DOHH2 (cell line): ENCODE measurements around the gene TNPO3.

Source experiments
- H3F3A ChIP-seq: fragments of 200-600 bp; sonication (generic), shearing (Covaris generic); 2 replicates; pipeline ENCODE4 v1.6.0; 2016; ENCODE audit warnings: antibody characterized with exemption, mild to moderate bottlenecking; ENCODE audit not compliant: control insufficient read depth, insufficient read depth
- H3K27ac ChIP-seq: fragments of 200-600 bp; sonication (generic); 2 replicates; pipeline ENCODE4 v1.5.1; 2014; ENCODE audit warnings: low read depth, mild to moderate bottlenecking, low read length, moderate library complexity
- H3K27me3 ChIP-seq: fragments of 200-600 bp; sonication (generic); 2 replicates; pipeline ENCODE4 v1.6.1; 2014; ENCODE audit warnings: mild to moderate bottlenecking, low read length, mixed read lengths; ENCODE audit not compliant: control insufficient read depth
- H3K36me3 ChIP-seq: fragments of 200-600 bp; sonication (generic); 2 replicates; pipeline ENCODE4 v1.6.1; 2014; ENCODE audit warnings: mild to moderate bottlenecking, low read length, moderate library complexity, mixed read lengths; ENCODE audit not compliant: control insufficient read depth
- H3K4me1 ChIP-seq: fragments of 200-600 bp; sonication (generic); 2 replicates; pipeline ENCODE4 v1.6.1; 2014; ENCODE audit warnings: mild to moderate bottlenecking, low read length, mixed read lengths; ENCODE audit not compliant: control insufficient read depth
- H3K4me2 ChIP-seq: fragments of 200-600 bp; sonication (generic); 2 replicates; pipeline ENCODE4 v1.6.0; 2014; ENCODE audit warnings: mild to moderate bottlenecking, low read length, moderate library complexity
- H3K4me3 ChIP-seq: fragments of 200-600 bp; sonication (generic); 2 replicates; pipeline ENCODE4 v1.5.1; 2014; ENCODE audit warnings: mild to moderate bottlenecking, low read length, mixed read lengths
- H3K79me2 ChIP-seq: fragments of 200-600 bp; sonication (generic); 2 replicates; pipeline ENCODE4 v1.6.1; 2014; ENCODE audit warnings: mild to moderate bottlenecking, low read length, mixed read lengths; ENCODE audit not compliant: control insufficient read depth
- H3K9me2 ChIP-seq: fragments of 200-600 bp; sonication (generic); replicated peaks from 2 replicates; pipeline ENCODE4 v1.6.1; 2014; ENCODE audit warnings: mild to moderate bottlenecking, low read length, mixed read lengths; ENCODE audit not compliant: control insufficient read depth
- H3K9me3 ChIP-seq: fragments of 200-600 bp; sonication (generic); 2 replicates; pipeline ENCODE4 v1.6.1; 2014; ENCODE audit warnings: antibody characterized with exemption, low read length, mixed read lengths; ENCODE audit not compliant: control insufficient read depth, insufficient read depth
- H4K20me1 ChIP-seq: fragments of 200-600 bp; sonication (generic); 2 replicates; pipeline ENCODE4 v1.6.0; 2014; ENCODE audit warnings: low read depth, mild to moderate bottlenecking, antibody characterized with exemption, low read length, moderate library complexity; ENCODE audit not compliant: control insufficient read depth, insufficient read depth
- CTCF ChIP-seq: fragments of 200-600 bp; sonication (generic); IDR thresholded peaks from one replicate; pipeline ENCODE4 v1.5.1; 2014; ENCODE audit warnings: antibody characterized with exemption, mild to moderate bottlenecking, low read depth, low read length; ENCODE audit not compliant: poor library complexity, severe bottlenecking
- EZH2phosphoT487 ChIP-seq: fragments of 200-600 bp; sonication (generic); IDR thresholded peaks from 2 replicates; pipeline ENCODE4 v1.6.1; 2017; ENCODE audit warnings: borderline replicate concordance, mild to moderate bottlenecking, antibody characterized with exemption, low read length, moderate library complexity, mixed read lengths

TNPO3 gene

GRCh38 chr7:128934361-128935341 lies 120.3 kb downstream of the TNPO3 start:
- TF ChIP-seq EZH2phosphoT487: no peak
- TF ChIP-seq CTCF: no peak
- H3K9me2 ChIP-seq: no peaks in the 10 kb centered on the region
- H3K27ac ChIP-seq: no peak overlapping the region
- peaks cover 10% of the 10 kb centered on the region for H3K79me2 ChIP-seq
- no peaks in the 10 kb centered on the region for H3K9me3 ChIP-seq
- H3K36me3 ChIP-seq: no peaks in the 10 kb centered on the region
- H3K4me2 ChIP-seq: no peak overlapping the region
- H3K4me3 ChIP-seq: no peak overlapping the region
- H3F3A ChIP-seq: peaks cover 10% of the 10 kb centered on the region
- H3K27me3 ChIP-seq: peaks cover 31% of the 10 kb centered on the region
- peaks cover 43% of the 10 kb centered on the region for H3K4me1 ChIP-seq
- no peaks in the 10 kb centered on the region for H4K20me1 ChIP-seq

GRCh38 chr7:128933180-128933891 lies 121.6 kb downstream of the TNPO3 start:
- TF ChIP-seq CTCF (no peak), EZH2phosphoT487 (no peak)
- H3K4me2 ChIP-seq: peak overlapping the region; percentile 35

GRCh38 chr7:128932862-128933179 lies 122.1 kb downstream of the TNPO3 start:
- TF ChIP-seq CTCF: no peak
- no peak for TF ChIP-seq EZH2phosphoT487
- no peaks in the 10 kb centered on the region for H3K79me2 ChIP-seq
- peaks cover 29% of the 10 kb centered on the region for H3K4me1 ChIP-seq
- H3K9me3 ChIP-seq: no peaks in the 10 kb centered on the region
- H4K20me1 ChIP-seq: no peaks in the 10 kb centered on the region
- no peak overlapping the region for H3K27ac ChIP-seq
- no peaks in the 10 kb centered on the region for H3K36me3 ChIP-seq
- peak overlapping the region; percentile 35 for H3K4me2 ChIP-seq
- H3K27me3 ChIP-seq: peaks cover 22% of the 10 kb centered on the region
- H3K9me2 ChIP-seq: no peaks in the 10 kb centered on the region
- H3K4me3 ChIP-seq: 0 out of 2 replicates have a peak overlapping the region, but pooled peaks have one; percentile 3
- H3F3A ChIP-seq: peaks cover 10% of the 10 kb centered on the region

More at GRCh38 chr7:128933180-128933891, 121.6 kb downstream of the TNPO3 start:
- Histone ChIP-seq H3K27ac (no peak overlapping the region), H3K4me3 (peak overlapping the region; percentile 3; the same call in 1 of the 2 replicates), H3K4me1 (peaks cover 30% of the 10 kb centered on the region), H3K36me3 (no peaks in the 10 kb centered on the region), H3F3A (peaks cover 10% of the 10 kb centered on the region), H3K9me3 (no peaks in the 10 kb centered on the region), H4K20me1 (no peaks in the 10 kb centered on the region), H3K79me2 (peaks cover under 1% of the 10 kb centered on the region), H3K9me2 (no peaks in the 10 kb centered on the region), H3K27me3 (peaks cover 27% of the 10 kb centered on the region)
